D721Med (cell line): Measurements from ENCODE around the gene TRPV2.

Source experiments
- DNase-seq: peaks from one replicate; pipeline ENCODE4 v3.0.0; 2011; ENCODE audit warnings: low spot score; ENCODE audit not compliant: insufficient read length
- FAIRE-seq: peaks from 2 replicates; lab custom pipeline; 2011; peaks lifted over from hg19 to GRCh38; lab: Jason Lieb, UNC
- CTCF ChIP-seq: IDR thresholded peaks from 2 replicates; pipeline ENCODE4 v1.5.1; 2012; ENCODE audit warnings: mild to moderate bottlenecking, control low read depth; ENCODE audit not compliant: insufficient read depth; ENCODE audit errors: missing control alignments

The TRPV2 gene

DNA sequence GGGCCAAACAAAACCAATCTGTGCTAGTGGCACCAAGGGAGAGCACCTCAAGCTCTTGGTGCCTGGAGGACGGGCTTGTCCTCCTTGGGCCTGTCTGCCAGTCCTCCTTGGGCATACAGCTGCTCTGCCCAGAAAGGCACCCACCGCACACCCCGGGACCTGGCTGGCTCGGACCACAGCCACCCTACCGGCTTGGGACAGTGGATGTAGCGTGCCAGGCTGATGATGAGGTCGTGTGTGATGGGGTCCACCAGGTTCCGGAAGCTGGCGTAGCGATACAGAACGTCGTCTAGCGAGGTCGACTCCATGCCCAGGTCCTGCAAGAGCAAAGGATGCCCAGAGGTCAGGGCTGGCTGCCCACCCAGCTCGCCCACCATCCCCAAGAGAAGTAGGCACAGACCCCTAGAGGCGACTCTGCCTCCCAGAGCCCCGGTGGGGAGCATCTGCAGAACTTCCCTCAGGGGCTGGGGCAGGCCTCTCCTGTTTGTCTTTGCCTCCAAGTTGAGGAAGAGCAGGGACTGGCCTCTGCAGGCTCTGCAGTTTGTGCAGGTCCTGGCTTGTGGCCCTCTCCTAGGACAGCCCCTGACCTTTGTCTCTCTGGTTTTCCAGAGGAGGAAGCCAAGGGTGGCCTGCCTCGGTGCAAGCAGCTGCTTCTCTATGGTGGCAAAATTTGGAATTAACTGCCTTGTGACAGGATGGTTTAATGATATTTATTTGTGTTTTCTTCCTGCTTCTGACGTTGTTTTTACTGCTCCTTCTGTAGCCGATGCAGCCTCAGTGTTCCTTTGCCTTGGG, 46.9 kb downstream of the TRPV2 start:
- FAIRE-seq (no peak), DNase-seq (no peak)
- TF ChIP-seq CTCF, result no peak

- TF ChIP-seq CTCF, result peak; percentile 13
Observed at GRCh38 chr17:16463358-16464302, 48.3 kb downstream of the TRPV2 start.

DNA sequence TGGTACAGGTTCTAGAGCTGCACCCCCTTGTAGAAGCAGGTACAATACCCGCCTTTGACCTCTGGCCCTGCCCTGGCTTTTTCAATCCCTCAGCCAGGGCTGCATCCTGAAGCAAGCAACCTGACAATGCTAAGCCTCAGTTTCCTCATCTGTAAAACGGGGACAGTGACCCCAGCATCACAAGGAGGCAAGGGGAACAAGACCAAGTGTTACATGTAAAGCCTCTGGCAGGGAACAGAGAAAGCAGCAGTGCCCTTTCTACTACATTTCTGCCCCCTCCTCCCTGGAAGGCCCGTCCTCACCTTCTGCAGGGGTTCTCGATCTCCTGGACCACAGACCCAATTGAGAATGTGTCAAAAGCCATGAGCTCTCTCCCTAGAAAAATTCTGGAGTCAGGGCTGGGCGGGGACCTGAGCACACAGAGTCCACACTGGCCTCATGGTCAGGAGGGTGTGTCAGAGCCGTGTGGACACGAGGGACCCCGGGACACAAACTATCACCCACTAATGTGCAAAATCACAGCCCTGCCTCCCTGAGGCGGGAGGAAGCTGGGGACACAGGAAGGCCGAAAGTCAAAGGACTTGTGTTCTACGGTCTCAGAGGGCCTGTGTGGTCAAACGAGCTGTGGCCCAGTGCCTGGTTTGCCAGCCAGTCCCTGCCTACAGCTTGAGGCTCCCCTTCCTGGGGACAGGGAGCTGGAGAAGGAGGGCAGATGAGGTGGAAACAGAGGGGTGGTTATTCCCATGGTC, 49.1 kb downstream of the TRPV2 start:
- FAIRE-seq (no peak), DNase-seq (no peak)
- TF ChIP-seq CTCF, result no peak

More at GRCh38 chr17:16463358-16464302, 48.3 kb downstream of the TRPV2 start:
- no peak for FAIRE-seq
- peak; percentile 49 for DNase-seq

DNA sequence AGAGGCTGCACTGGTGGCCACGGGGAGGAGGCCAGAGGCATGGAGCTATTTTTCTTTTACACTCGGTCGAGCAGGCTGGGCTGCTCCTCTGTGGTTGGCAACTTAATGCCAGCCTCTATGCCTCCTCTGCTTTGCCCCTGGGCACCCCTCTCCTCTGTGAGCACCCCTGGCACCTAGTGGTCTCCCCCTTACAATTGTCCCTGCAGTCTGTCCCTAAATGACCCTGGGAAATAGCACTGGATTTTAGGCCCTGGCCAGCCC, 49.6 kb downstream of the TRPV2 start:
- TF ChIP-seq CTCF, result no peak
- FAIRE-seq (no peak), DNase-seq (no peak)

DNA sequence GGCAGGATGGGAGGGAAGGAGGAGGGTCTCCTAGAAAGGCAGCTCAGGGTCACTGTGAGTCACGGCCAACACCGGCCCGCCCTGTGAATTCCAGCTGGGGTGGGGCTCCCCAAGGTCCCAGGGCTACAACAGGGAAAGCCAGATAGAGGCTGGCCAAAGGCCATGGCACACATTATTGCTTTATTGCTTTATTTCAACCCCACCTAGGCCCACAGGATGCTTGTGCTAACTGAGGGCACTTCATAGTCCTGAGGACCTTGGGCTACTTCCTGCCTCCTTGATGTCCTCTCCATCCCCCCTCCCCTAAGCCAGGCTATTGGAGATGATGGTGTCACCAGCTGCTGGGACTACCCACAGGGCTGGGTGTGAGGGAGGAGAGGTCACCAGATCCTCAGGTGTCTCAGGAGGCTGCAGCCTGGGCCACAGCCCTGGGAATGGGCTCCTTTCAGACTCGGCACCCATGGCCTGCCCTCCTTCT, 50.5 kb downstream of the TRPV2 start:
- DNase-seq (no peak), FAIRE-seq (no peak)
- TF ChIP-seq CTCF, result no peak

- DNase-seq, result no peak
- no peak for FAIRE-seq
- no peak for TF ChIP-seq CTCF
Observed at GRCh38 chr17:16466407-16466806, 51.0 kb downstream of the TRPV2 start.
